Fibroblast of villous mesenchyme (primary cell): ENCODE results near the gene NTNG2. TPM values are rescaled to one million over a fixed set of nuclear protein-coding genes. Genes with fewer than 3 reads are reported as not detected.

Experiments
- DNase-seq: peaks from one replicate; pipeline ENCODE4 v3.0.0-alpha.2; 2010; ENCODE audit warnings: low read depth
- H3K4me3 ChIP-seq: 2 replicates; pipeline ENCODE4 v1.5.1; 2011; ENCODE audit warnings: low read depth, mild to moderate bottlenecking, low read length
- total RNA-seq: library from RNA; depleted of rRNA; stranded (reverse); fragments of >200 nt; gene quantifications from 2 replicates; pipeline ENCODE4 v1.2.3, GENCODE V29; 2012
- TF ChIP-seq, protein P1 (sequence below): IDR thresholded peaks from 2 replicates; pipeline ENCODE4 v1.5.1; 2012; ENCODE audit warnings: low read depth, mild to moderate bottlenecking, low read length; ENCODE audit not compliant: insufficient read depth

NTNG2 gene
- total RNA-seq, 1 donor, result 0.86 TPM

DNA sequence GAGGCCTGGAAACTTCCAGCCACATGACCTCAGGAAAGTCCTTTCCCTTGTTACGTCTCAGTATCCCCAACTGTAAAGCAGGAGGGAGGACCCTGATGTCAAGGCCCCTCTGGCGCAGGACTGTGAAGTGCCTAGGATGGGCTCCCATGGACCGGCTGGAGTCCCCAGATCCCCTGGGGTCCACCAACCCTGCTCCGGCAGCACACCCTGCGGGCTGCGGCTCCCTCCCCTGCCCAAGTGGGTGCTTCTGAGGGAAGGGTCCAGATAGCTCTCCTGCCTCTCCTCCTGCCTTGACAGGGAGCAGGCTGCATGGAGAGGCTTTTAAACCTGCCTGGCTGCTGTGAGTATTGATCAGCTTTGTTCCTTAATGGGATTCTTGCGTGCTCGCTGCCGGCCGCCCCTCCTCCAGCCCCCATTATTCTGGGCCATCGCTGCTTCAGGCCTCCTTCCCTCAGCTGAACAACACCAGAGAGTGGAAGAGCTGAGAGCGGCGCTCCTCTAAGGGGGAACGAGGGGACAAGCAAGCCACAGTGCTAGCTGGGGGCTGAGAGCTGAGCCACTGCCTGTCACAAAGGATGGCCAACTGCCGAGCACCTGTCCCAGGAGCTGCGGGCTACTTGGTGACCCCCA, 25.6 kb upstream of the NTNG2 start:
- TF ChIP-seq, protein P1, sequence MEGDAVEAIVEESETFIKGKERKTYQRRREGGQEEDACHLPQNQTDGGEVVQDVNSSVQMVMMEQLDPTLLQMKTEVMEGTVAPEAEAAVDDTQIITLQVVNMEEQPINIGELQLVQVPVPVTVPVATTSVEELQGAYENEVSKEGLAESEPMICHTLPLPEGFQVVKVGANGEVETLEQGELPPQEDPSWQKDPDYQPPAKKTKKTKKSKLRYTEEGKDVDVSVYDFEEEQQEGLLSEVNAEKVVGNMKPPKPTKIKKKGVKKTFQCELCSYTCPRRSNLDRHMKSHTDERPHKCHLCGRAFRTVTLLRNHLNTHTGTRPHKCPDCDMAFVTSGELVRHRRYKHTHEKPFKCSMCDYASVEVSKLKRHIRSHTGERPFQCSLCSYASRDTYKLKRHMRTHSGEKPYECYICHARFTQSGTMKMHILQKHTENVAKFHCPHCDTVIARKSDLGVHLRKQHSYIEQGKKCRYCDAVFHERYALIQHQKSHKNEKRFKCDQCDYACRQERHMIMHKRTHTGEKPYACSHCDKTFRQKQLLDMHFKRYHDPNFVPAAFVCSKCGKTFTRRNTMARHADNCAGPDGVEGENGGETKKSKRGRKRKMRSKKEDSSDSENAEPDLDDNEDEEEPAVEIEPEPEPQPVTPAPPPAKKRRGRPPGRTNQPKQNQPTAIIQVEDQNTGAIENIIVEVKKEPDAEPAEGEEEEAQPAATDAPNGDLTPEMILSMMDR, result no peak
- no peak for DNase-seq
- no peak overlapping the region for H3K4me3 ChIP-seq

GRCh38 chr9:132141344-132141947, 20.4 kb upstream of the NTNG2 start:
- no peak overlapping the region for H3K4me3 ChIP-seq
- no peak for DNase-seq
- TF ChIP-seq, protein P1, result no peak

- no peak for DNase-seq
- no peak overlapping the region for H3K4me3 ChIP-seq
- TF ChIP-seq, protein P1, result no peak
Measured at GRCh38 chr9:132141948-132142594, 19.8 kb upstream of the NTNG2 start.

DNA sequence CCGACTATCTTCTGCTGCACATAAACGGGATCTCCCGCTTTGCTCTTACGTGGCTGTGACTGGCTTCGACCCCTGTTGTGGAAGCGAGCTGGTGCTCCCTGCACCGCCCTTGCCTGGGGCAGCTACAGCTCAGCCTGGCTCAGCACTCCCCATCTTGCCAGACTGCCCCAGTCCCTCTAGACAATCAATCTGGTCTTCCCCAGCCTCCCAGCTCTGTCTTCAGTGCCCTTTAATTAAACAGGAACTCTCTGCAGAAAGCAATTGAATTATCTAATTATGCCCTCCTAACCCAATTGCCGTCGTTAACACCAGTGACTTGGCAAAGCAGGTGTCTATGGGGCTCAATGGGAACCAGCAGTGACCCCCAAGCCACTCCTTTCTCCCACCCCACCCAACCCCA, 18.9 kb upstream of the NTNG2 start:
- no peak for DNase-seq
- TF ChIP-seq, protein P1, result no peak
- no peak overlapping the region for H3K4me3 ChIP-seq

- no peak for DNase-seq
- H3K4me3 ChIP-seq, result no peak overlapping the region
- TF ChIP-seq, protein P1, result no peak
Measured at GRCh38 chr9:132143359-132143758, 18.5 kb upstream of the NTNG2 start.

GRCh38 chr9:132144708-132145365, 17.0 kb upstream of the NTNG2 start:
- TF ChIP-seq, protein P1, result no peak
- no peak overlapping the region for H3K4me3 ChIP-seq
- DNase-seq, result no peak
